ENCODE data around the gene SUPT6H. TPM values are rescaled to one million over a fixed set of nuclear protein-coding genes. Genes with fewer than 3 reads are reported as not detected.

Gene SUPT6H
- polyA plus RNA-seq, 1 donor from 2014 or later = 19.0 TPM

- Histone ChIP-seq H3K79me2 (replicated peaks; ENCODE audit: insufficient read depth, low read length) (peaks cover 17% of the 10 kb centered on the region), H3K9me2 (ENCODE audit: insufficient read depth, low read length) (no peaks in the 10 kb centered on the region), H3K9ac (ENCODE audit: low read length) (no peak within 1 kb of the TSS), H2AFZ (ENCODE audit: low read depth, low read length) (no peak within 1 kb of the TSS), H3K4me2 (ENCODE audit: low read length) (no peak within 1 kb of the TSS), H3F3A (ENCODE audit: insufficient read depth, low read length, poor library complexity, severe bottlenecking) (no peaks in the 10 kb centered on the region), H3K27me3 (ENCODE audit: insufficient read depth, low read depth, low read length) (peaks cover 28% of the 10 kb centered on the region), H3K9me3 (ENCODE audit: low read length) (no peaks in the 10 kb centered on the region), H3K27ac (ENCODE audit: low read length) (no peak within 1 kb of the TSS), H3K4me3 (ENCODE audit: low read length) (no peak within 1 kb of the TSS), H4K20me1 (ENCODE audit: insufficient read depth) (no peaks in the 10 kb centered on the region), H3K36me3 (ENCODE audit: insufficient read depth, low read length) (no peaks in the 10 kb centered on the region)
- peak; percentile 18 for TF ChIP-seq EZH2 (IDR thresholded peaks at IDR 0.05; ENCODE audit: borderline replicate concordance, insufficient read depth, low read length, poor library complexity, severe bottlenecking)
- TF ChIP-seq, protein P1, sequence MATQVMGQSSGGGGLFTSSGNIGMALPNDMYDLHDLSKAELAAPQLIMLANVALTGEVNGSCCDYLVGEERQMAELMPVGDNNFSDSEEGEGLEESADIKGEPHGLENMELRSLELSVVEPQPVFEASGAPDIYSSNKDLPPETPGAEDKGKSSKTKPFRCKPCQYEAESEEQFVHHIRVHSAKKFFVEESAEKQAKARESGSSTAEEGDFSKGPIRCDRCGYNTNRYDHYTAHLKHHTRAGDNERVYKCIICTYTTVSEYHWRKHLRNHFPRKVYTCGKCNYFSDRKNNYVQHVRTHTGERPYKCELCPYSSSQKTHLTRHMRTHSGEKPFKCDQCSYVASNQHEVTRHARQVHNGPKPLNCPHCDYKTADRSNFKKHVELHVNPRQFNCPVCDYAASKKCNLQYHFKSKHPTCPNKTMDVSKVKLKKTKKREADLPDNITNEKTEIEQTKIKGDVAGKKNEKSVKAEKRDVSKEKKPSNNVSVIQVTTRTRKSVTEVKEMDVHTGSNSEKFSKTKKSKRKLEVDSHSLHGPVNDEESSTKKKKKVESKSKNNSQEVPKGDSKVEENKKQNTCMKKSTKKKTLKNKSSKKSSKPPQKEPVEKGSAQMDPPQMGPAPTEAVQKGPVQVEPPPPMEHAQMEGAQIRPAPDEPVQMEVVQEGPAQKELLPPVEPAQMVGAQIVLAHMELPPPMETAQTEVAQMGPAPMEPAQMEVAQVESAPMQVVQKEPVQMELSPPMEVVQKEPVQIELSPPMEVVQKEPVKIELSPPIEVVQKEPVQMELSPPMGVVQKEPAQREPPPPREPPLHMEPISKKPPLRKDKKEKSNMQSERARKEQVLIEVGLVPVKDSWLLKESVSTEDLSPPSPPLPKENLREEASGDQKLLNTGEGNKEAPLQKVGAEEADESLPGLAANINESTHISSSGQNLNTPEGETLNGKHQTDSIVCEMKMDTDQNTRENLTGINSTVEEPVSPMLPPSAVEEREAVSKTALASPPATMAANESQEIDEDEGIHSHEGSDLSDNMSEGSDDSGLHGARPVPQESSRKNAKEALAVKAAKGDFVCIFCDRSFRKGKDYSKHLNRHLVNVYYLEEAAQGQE (IDR thresholded peaks at IDR 0.05; ENCODE audit: borderline replicate concordance) = no peak
Measured at GRCh38 chr17:28717578-28718332, 55.8 kb downstream of the SUPT6H start, which contains the start of gene RAB34. Gene RAB34 (minus strand): TSS chr17:28717868. CDS start chr17:28717266, 602 bp downstream.

GRCh38 chr17:28718333-28719020 is 56.5 kb downstream of the SUPT6H start:
- Histone ChIP-seq H3F3A (ENCODE audit: insufficient read depth, low read length, poor library complexity, severe bottlenecking) (no peaks in the 10 kb centered on the region), H3K79me2 (replicated peaks; ENCODE audit: insufficient read depth, low read length) (peaks cover 17% of the 10 kb centered on the region), H3K4me3 (ENCODE audit: low read length) (no peak overlapping the region), H3K27ac (ENCODE audit: low read length) (no peak overlapping the region), H4K20me1 (ENCODE audit: insufficient read depth) (no peaks in the 10 kb centered on the region), H3K36me3 (ENCODE audit: insufficient read depth, low read length) (no peaks in the 10 kb centered on the region), H2AFZ (ENCODE audit: low read depth, low read length) (no peak overlapping the region), H3K4me2 (ENCODE audit: low read length) (no peak overlapping the region), H3K9ac (ENCODE audit: low read length) (no peak overlapping the region), H3K9me2 (ENCODE audit: insufficient read depth, low read length) (no peaks in the 10 kb centered on the region), H3K27me3 (ENCODE audit: insufficient read depth, low read depth, low read length) (peaks cover 28% of the 10 kb centered on the region), H3K9me3 (ENCODE audit: low read length) (no peaks in the 10 kb centered on the region)
- no peak for TF ChIP-seq CTCF (IDR thresholded peaks at IDR 0.05; ENCODE audit: poor library complexity, severe bottlenecking)
- peak; percentile 10 for TF ChIP-seq EZH2 (IDR thresholded peaks at IDR 0.05; ENCODE audit: borderline replicate concordance, insufficient read depth, low read length, poor library complexity, severe bottlenecking)

DNA sequence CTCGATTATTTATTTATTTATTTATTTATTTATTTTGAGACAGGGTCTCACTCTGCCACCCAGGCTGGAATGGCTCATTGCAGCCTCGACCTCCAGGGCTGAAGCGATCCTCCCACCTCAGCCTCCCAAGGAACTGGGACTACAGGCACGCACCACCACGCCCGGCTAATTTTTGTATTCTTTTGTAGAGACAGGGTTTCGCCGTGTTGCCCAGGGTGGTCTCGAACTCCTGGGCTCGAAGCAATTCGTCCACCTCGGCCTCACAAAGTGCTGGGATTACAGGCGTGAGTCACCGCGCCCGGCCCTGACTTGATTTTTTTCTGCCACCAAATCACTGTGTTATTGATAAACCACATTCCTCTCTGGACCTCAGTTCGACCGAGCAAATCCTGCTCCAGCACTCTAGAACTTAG is 57.0 kb downstream of the SUPT6H start:
- Histone ChIP-seq H3K9ac (ENCODE audit: low read length) (peak overlapping the region; percentile 88), H4K20me1 (ENCODE audit: insufficient read depth) (no peaks in the 10 kb centered on the region), H3K79me2 (replicated peaks; ENCODE audit: insufficient read depth, low read length) (peaks cover 17% of the 10 kb centered on the region), H3K36me3 (ENCODE audit: insufficient read depth, low read length) (no peaks in the 10 kb centered on the region), H2AFZ (ENCODE audit: low read depth, low read length) (peak overlapping the region; percentile 35), H3K9me3 (ENCODE audit: low read length) (no peaks in the 10 kb centered on the region), H3K4me2 (ENCODE audit: low read length) (peak overlapping the region; percentile 25), H3K4me3 (ENCODE audit: low read length) (peak overlapping the region; percentile 92), H3K9me2 (ENCODE audit: insufficient read depth, low read length) (no peaks in the 10 kb centered on the region), H3K27me3 (ENCODE audit: insufficient read depth, low read depth, low read length) (peaks cover 28% of the 10 kb centered on the region), H3K27ac (ENCODE audit: low read length) (peak overlapping the region; percentile 84), H3F3A (ENCODE audit: insufficient read depth, low read length, poor library complexity, severe bottlenecking) (no peaks in the 10 kb centered on the region)
- no peak for TF ChIP-seq RAD21 (conservative IDR thresholded peaks at IDR 0.05)
- no peak for TF ChIP-seq EP300 (conservative IDR thresholded peaks at IDR 0.05; ENCODE audit: poor library complexity, severe bottlenecking)
- TF ChIP-seq EZH2 (IDR thresholded peaks at IDR 0.05; ENCODE audit: borderline replicate concordance, insufficient read depth, low read length, poor library complexity, severe bottlenecking) = no peak
- TF ChIP-seq, protein P1 (IDR thresholded peaks at IDR 0.05; ENCODE audit: borderline replicate concordance) = no peak
- TF ChIP-seq MXI1 (conservative IDR thresholded peaks at IDR 0.05; ENCODE audit: poor library complexity, severe bottlenecking) = no peak
- TF ChIP-seq CTCF (IDR thresholded peaks at IDR 0.05; ENCODE audit: poor library complexity, severe bottlenecking) = no peak
- no peak for TF ChIP-seq TAF1 (IDR thresholded peaks at IDR 0.05; ENCODE audit: low read depth)
